HEK293 (cell line): ENCODE measurements around the gene USP17L24.
"Not testable (repeated sequence)": the region's sequence is repeated elsewhere in the genome, so short reads cannot be mapped to it uniquely, and the experiment has no call there.

Source experiments
- CTCF ChIP-seq: fragments of 450-650 bp; formaldehyde crosslinking; IDR thresholded peaks from 2 replicates; pipeline ENCODE4 v1.5.1; 2016; ENCODE audit warnings: missing biosample characterization, missing genetic modification characterization
- REST ChIP-seq: fragments of 450-650 bp; formaldehyde crosslinking; IDR thresholded peaks from 2 replicates; pipeline ENCODE4 v1.5.1; 2016; ENCODE audit warnings: missing biosample characterization, missing genetic modification characterization
- TCF7L2 ChIP-seq: IDR thresholded peaks from 2 replicates; pipeline ENCODE4 v1.6.1; 2011; ENCODE audit warnings: low read depth, mild to moderate bottlenecking, inconsistent platforms, low read length, moderate library complexity, borderline replicate concordance
- ZBTB1 ChIP-seq: fragments of 450-650 bp; formaldehyde crosslinking; IDR thresholded peaks from 2 replicates; pipeline ENCODE4 v1.5.1; 2016; ENCODE audit warnings: missing biosample characterization, missing genetic modification characterization
- ZNF174 ChIP-seq: fragments of 450-650 bp; formaldehyde crosslinking; IDR thresholded peaks from 2 replicates; pipeline ENCODE4 v1.5.0; 2017; ENCODE audit warnings: missing biosample characterization, mild to moderate bottlenecking, missing genetic modification characterization
- ZNF248 ChIP-seq: fragments of 450-650 bp; formaldehyde crosslinking; IDR thresholded peaks from 2 replicates; pipeline ENCODE4 v1.5.1; 2017; ENCODE audit warnings: missing biosample characterization, missing genetic modification characterization
- ZNF423 ChIP-seq: fragments of 450-650 bp; formaldehyde crosslinking; IDR thresholded peaks from 2 replicates; pipeline ENCODE4 v1.5.1; 2016; ENCODE audit warnings: missing biosample characterization, missing genetic modification characterization
- ZNF560 ChIP-seq: fragments of 450-650 bp; formaldehyde crosslinking; IDR thresholded peaks from 2 replicates; pipeline ENCODE4 v1.5.1; 2017; ENCODE audit warnings: missing biosample characterization, missing genetic modification characterization, borderline replicate concordance
- ZNF561 ChIP-seq: fragments of 450-650 bp; IDR thresholded peaks from 2 replicates; pipeline ENCODE4 v1.5.1; 2018; ENCODE audit warnings: missing biosample characterization, missing genetic modification characterization, borderline replicate concordance
- ZNF670 ChIP-seq: fragments of 450-650 bp; formaldehyde crosslinking; IDR thresholded peaks from 2 replicates; pipeline ENCODE4 v1.5.1; 2016; ENCODE audit warnings: missing biosample characterization, missing genetic modification characterization, low read depth
- ZNF776 ChIP-seq: fragments of 450-650 bp; formaldehyde crosslinking; IDR thresholded peaks from 2 replicates; pipeline ENCODE4 v1.5.0; 2017; ENCODE audit warnings: missing biosample characterization, missing genetic modification characterization, borderline replicate concordance

- not testable (repeated sequence) for TF ChIP-seq CTCF (tag by site-specific recombination); REST (tag by site-specific recombination); ZNF561 (tag by site-specific recombination); ZNF776 (tag by site-specific recombination); TCF7L2; ZNF423 (tag by site-specific recombination); ZBTB1 (tag by site-specific recombination); ZNF670 (tag by site-specific recombination); ZNF174 (tag by site-specific recombination); ZNF248 (tag by site-specific recombination); ZNF560
Measured at GRCh38 chr4:9334358-9334757, 9.4 kb downstream of the USP17L24 start, which contains the start of gene USP17L26.
